Measurements from ENCODE around the gene SLC25A22.

GRCh38 chr11:792535-792821 lies 5.6 kb downstream of the SLC25A22 start:
- TF ChIP-seq ATF2 (IDR thresholded peaks at IDR 0.05; ENCODE audit: low read length) = no peak
- no peak for TF ChIP-seq CTCF (IDR thresholded peaks at IDR 0.05 in 2 of 3, conservative IDR thresholded peaks at IDR 0.05 in 1 of 3; ENCODE audit: control insufficient read depth in 2 of 3, extremely low read depth in 1 of 3, insufficient read depth in 1 of 3, low read depth in 3 of 3, low read length in 3 of 3)
- TF ChIP-seq SIX5 (IDR thresholded peaks at IDR 0.05; ENCODE audit: low read depth, low read length, severe bottlenecking) = no peak
- no peak for TF ChIP-seq HDAC2 (IDR thresholded peaks at IDR 0.05)
- no peak for TF ChIP-seq POLR2A (IDR thresholded peaks at IDR 0.05; ENCODE audit: low read depth, low read length)
- TF ChIP-seq POLR2AphosphoS5 (IDR thresholded peaks at IDR 0.05; ENCODE audit: low read length) = no peak
- TF ChIP-seq SIN3A (IDR thresholded peaks at IDR 0.05; ENCODE audit: low read depth, low read length) = no peak
